Measurements from ENCODE around the gene TOM1L2. TPM values are rescaled to one million over a fixed set of nuclear protein-coding genes. Genes with fewer than 3 reads are reported as not detected.
A peak's percentile ranks its signal among the peaks of the same experiment; 100 is the strongest.
"Not testable (repeated sequence)": the region's sequence is repeated elsewhere in the genome, so short reads cannot be mapped to it uniquely, and the experiment has no call there.

Gene TOM1L2
- total RNA-seq, 1 donor from 2014 or later = 287 TPM

DNA sequence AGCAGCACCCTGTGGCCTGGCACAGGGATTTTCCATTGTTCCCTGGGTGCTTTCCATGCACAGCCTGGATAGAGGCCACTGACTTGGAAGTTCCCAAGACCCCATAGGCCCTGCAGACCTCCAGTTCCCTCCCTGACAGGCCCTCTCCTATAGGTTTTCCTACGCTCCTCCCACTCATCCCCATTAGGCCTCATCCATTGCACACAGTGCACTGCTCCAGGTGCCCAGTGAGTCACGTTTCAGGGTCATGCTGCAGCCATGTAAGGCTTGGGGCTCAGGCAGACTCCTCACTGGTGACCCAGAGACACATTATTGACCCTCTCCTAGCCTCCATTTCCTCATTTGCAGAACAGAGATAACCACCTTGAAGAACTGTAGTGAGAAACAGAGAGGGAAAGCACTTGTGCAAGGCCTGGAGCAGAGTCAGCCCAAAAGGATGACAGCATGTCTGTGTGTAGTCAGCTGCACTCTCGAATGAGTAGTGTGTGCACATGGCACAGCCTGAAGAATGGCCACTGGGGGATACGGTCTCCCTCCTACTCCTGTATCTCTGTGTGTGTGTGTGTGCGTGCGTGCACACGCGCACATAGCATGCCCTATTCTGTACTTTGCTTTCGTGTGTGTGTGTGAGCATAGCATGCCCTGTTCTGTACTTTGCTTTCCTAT lies 27.3 kb upstream of the TOM1L2 start:
- DNase-seq (no peak), ATAC-seq (no peak)
- intact Hi-C loops (cut with micrococcal nuclease) = no loop called here

DNA sequence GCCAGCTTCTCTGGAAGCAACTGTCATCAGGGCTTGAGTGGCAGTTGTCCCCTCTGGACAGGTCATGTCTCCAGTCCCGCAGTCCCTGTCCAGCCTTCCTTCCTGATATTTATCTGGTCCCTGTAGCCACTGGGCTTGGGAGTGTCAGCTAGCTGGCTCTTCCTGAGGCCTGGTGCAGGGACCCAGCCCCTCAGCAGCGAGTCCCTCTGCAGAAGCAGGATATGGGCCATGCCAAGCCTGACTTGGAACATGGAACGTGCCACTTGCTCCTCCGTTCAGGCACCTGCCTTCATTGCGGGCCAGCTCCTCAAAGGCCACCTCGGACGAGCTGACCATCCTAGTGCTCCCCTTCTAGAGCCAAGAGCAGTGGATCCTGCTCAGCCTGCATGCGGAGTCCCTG lies 26.7 kb upstream of the TOM1L2 start:
- intact Hi-C loops (cut with micrococcal nuclease) = no loop called here
- DNase-seq = no peak
- no peak for ATAC-seq

DNA sequence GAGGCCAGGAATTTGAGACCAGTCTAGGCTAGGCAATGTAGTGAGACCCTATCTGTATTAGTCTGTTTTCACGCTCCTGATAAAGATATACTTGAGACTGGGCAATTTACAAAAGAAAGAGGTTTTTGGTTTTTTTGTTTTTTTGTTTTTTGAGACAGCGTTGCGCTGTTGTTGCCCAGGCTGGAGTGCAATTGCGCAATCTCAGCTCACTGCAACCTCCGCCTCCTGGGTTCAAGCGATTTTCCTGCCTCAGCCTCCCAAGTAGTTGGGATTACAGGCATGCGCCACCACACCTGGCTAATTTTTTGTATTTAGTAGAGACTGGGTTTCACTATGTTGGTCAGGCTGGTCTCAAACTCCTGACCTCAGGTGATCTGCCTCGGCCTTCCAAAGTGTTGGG lies 23.7 kb upstream of the TOM1L2 start:
- intact Hi-C loops (cut with micrococcal nuclease); DNase-seq; ATAC-seq: not testable (repeated sequence)

DNA sequence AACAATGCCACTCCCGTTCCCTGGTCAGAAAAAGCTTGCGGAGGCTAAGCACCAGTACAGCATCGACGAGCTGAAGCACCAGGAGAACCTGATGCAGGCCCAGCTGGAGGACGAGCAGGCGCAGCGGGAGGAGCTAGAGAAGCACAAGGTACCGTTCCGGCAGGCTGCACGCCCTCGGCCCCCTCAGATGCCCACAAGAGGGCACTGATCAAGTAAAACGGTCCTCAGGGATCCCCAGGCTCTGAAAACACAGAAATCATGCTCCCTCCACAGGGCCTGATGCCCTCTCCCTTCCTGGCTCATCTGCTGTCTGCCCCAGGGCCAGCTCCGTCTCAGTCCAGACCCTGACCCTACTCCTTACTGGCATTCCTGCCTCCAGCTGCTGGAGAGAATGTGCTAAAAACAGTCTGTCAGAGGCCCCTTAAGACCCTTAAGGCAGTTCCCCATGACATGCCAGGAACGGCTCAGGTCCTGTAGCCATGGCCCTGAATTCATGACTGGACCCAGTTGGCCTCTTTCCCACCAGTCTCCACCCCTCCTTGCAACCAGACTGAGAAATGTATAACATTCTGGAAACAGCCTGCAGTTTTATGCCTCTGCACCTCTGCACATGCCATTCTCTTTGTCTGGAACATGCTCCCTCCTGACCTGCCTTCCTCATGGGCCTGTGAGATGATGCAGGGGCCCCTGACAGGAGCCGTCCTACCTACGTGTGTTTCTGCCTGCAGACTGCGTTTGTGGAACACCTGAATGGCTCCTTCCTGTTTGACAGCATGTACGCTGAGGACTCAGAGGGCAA lies 22.3 kb upstream of the TOM1L2 start:
- ATAC-seq (peak; percentile 88), DNase-seq (peak; percentile 66)
- intact Hi-C loops (cut with micrococcal nuclease) = no loop called here

- intact Hi-C loops (cut with micrococcal nuclease) = no loop called here
- ATAC-seq (no peak), DNase-seq (no peak)
Measured at GRCh38 chr17:17993852-17994251, 21.7 kb upstream of the TOM1L2 start.

GRCh38 chr17:17993366-17993765 lies 21.2 kb upstream of the TOM1L2 start:
- intact Hi-C loops (cut with micrococcal nuclease) = no loop called here
- ATAC-seq = no peak
- no peak for DNase-seq

DNA sequence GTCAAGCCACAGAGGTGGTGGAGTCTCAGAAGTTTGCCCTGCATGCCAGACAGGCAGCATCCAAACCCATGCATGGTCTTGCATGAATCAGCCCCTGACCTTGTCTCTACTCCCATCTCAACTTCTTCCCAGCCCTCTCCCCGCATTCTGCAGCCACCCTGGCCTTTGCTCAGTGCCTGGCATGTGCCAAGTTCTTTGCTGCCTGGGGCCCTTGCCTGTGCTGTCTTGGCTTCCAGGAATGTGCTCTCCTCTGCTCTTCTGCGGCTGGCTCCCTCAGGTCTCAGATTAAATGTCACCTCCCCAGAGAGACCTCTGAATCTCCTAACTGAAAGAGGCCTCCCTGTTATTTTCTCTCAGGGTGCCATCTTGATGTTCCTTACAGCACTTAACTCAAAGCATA lies 18.1 kb upstream of the TOM1L2 start:
- intact Hi-C loops (cut with micrococcal nuclease) = no loop called here
- ATAC-seq = no peak

DNA sequence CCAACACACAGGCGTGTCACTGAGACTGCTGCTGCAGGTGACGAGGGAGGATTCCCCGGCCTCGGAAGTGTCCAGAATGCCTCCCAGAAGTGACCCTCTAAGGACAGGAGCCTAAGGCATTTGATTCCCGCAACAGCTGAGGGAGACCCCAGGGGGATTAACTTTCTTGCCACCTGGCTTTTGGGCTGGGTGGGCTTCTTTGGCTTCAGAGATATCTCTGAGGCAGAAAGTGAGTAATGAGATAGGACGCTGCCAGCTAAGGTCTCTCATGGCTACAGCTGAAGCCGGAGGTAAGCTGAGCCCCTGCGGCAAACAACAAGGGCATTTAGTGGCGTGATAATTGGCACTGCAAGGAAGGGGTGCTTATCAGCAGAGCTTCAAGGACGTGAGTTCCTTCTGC lies 17.4 kb upstream of the TOM1L2 start:
- intact Hi-C loops (cut with micrococcal nuclease) = no loop called here
- DNase-seq (no peak), ATAC-seq (no peak)

More for the DNA sequence above, 18.1 kb upstream of the TOM1L2 start:
- DNase-seq = no peak

GRCh38 chr17:17989081-17989480 lies 16.9 kb upstream of the TOM1L2 start:
- ATAC-seq = no peak
- no peak for DNase-seq
- intact Hi-C loops (cut with micrococcal nuclease) = no loop called here

DNA sequence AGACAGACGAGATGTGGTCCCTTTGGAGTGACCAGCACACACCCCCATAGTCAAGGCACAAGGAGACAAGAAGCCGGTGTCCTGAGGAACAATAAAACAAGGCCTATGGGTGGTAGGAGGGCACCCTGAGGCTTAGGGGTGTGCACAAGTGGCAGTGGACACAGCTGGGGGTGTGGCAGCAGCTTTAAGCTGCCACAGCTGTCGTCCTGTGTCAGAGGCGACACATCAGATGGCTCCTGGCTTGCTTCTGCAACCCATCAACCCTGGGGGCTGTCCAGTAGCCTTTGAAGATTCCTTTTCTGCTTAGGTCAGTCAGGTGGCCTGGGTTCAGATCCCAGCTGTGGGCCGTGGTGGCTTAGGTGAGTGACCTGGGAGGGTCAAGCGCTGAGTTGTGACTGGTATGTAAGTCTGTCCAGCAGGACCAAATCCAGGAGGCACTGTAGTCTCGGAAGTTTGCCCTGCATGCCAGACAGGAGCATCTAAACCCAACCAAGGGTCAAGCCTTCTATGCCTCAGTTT lies 16.3 kb upstream of the TOM1L2 start:
- DNase-seq (no peak), ATAC-seq (no peak)
- intact Hi-C loops (cut with micrococcal nuclease) = no loop called here

DNA sequence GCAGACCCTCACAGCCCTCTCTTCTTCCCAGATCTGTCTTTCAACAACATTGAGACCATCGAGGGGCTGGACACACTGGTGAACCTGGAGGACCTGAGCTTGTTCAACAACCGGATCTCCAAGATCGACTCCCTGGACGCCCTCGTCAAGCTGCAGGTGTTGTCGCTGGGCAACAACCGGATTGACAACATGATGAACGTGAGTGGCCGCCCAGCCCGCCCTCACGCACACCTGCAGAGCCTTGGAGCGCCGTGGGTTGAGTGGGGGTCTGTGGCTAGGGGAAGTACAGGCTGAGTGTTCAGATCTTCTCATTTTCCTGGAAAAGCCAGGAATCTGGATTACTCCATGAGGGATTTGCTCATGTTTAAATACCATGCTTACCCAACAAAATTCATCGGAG lies 15.7 kb upstream of the TOM1L2 start:
- no peak for ATAC-seq
- intact Hi-C loops (cut with micrococcal nuclease) = no loop called here
- no peak for DNase-seq

GRCh38 chr17:17987187-17987896 lies 15.1 kb upstream of the TOM1L2 start:
- ATAC-seq (no peak), DNase-seq (no peak)
- intact Hi-C loops (cut with micrococcal nuclease) = no loop called here

DNA sequence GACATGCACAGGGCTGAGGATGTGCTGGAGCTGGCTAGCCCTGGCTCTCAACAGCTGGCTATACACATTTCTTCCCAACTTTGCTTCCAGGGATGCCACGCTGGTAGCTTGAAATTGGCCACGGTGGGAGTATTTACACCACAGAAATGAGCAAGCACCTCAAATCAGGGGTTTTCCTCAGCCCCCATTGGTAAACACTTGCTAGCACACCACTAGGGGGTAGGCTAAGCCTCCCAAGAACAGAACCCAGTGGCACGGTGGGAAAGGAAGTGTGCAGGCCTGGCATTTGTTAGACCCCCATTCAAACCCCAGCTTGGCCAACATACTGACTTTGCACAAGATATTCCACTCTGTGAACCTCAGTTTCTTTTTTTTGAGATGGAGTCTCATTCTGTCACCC lies 13.4 kb upstream of the TOM1L2 start:
- DNase-seq = no peak
- intact Hi-C loops (cut with micrococcal nuclease) = no loop called here
- ATAC-seq = no peak

DNA sequence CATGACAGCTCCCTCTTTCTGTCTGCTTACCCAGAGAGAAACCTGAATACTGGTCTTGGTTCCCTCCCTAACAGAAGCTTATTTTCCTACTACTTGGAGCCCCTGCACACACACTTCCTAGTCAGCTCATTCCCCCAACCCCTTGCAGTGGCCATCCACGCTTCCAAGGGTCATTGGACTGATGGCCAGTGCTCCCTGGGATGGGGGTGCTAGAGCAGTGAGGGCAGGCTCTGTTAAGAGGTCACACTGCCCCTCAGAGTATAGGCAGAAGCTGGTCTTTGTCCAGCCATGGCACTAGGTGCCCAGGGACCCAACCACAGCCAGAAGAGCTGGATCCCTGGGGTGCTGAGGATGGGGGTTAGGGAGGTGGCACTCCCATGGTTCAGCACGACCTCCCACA lies 13.0 kb upstream of the TOM1L2 start:
- intact Hi-C loops (cut with micrococcal nuclease) = no loop called here
- ATAC-seq (no peak), DNase-seq (no peak)

- no peak for DNase-seq
- intact Hi-C loops (cut with micrococcal nuclease) = no loop called here
- no peak for ATAC-seq
Measured at GRCh38 chr17:17983776-17984175, 11.6 kb upstream of the TOM1L2 start.

DNA sequence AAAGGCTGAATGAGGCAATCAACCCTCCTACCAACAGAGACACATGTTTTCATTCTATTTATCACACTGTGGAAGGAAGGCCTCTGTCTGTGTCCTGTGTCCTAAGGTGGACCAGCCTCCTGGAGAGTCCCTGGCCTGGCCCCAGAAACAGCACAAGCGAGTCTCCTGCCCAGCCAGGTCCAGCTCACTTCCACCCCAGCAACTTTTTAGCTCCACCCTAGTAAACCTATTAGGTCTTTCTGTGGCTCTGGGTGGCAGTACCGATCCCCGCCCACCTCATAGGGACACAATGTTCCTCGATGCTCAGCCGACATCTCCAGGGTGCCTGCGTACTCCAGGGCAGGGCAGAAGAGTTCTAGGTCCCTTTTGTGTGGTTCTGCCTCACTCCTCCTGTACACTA lies 11.2 kb upstream of the TOM1L2 start:
- intact Hi-C loops (cut with micrococcal nuclease) = no loop called here
- peak; percentile 59 for ATAC-seq
- DNase-seq = no peak

DNA sequence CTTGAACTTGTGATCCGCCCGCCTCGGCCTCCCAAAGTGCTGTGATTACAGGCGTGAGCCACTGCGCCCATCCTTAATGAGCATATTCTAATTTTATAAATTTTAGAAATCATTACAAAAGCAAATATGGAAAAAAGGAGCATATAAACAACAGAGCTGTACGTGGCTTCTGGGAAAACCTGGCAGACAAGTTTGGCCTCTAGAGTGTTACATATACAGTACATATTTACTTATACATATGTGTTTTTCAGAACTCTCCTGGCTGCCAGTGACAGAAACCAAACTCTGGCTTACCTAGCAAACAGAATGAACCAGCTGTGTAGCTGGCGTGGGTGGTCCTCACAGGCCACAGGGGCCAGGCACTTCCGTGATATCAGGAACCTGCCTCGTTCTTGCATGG lies 10.6 kb upstream of the TOM1L2 start:
- intact Hi-C loops (cut with micrococcal nuclease) = no loop called here
- no peak for DNase-seq
- no peak for ATAC-seq

DNA sequence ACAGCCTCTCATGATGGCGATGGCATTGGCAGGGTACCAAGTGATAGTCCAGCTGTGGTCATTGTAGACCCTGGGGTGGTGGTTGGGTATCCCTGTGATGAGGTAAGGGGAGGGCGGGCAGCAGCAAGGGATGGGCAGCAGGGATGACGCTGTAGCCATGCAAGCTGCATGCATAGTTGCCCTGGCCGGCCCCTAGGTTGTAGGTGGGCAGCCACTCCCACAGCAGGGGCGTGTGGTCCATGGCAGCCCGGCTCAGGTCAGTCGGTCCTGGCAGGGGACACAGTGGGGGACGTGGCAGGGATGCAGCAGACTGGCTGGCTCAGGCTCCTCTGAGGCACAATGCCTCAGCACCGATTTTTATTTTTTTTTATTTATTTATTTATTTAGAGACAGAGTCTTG lies 9.1 kb upstream of the TOM1L2 start:
- DNase-seq (no peak), ATAC-seq (no peak)
- intact Hi-C loops (cut with micrococcal nuclease) = no loop called here

GRCh38 chr17:17979778-17980177 lies 7.6 kb upstream of the TOM1L2 start:
- DNase-seq (no peak), ATAC-seq (no peak)
- intact Hi-C loops (cut with micrococcal nuclease) = loop anchor here (10.0 kb wide), 1 partner anchor 55 kb away; the partner anchor contains the start of genes ATPAF2 and GID4

Data from left ventricle myocardium superior (tissue), 1 donor.